Measurements from ENCODE around the gene ARHGAP26. TPM values are rescaled to one million over a fixed set of nuclear protein-coding genes. Genes with fewer than 3 reads are reported as not detected.

The ARHGAP26 gene
- total and polyA plus RNA-seq, 4 donors, result 1.8 to 16.7 (median 4.1) TPM

DNA sequence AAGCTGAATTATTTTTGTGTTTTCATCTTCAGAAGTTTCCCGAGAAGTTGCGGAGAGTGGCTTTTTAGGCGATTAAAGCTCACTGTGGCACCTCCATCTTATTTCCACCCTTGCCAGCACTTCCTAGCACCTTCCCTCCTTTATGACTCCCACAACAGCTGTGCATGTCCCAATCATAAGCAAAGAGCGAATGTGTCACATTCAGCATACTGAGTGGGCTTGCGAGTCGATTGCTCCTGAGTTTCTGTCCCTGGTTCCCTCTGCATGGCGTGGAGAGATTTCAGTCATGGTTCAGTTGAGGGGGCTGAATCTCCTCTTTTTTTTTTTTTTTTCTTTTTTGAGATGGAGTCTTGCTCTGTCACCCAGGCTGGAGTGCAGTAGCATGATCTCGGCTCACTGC lies 144.9 kb downstream of the ARHGAP26 start:
- Histone ChIP-seq H3K9ac (ENCODE audit: low read depth in 1 of 2, low read length in 2 of 2) (no peak overlapping the region), H3K4me1 (ENCODE audit: control insufficient read depth in 4 of 4, insufficient read depth in 4 of 4, low read length in 3 of 4) (peaks cover 0 to 22% (median 15%) of the 10 kb centered on the region in 4 donors), H3K36me3 (ENCODE audit: control insufficient read depth in 4 of 4, insufficient read depth in 3 of 4, low read depth in 1 of 4, low read length in 3 of 4) (peaks cover 0 to 9% (median 2%) of the 10 kb centered on the region in 4 donors), H3K4me3 (ENCODE audit: low read depth in 1 of 3, low read length in 3 of 3) (no peak overlapping the region), H3K27me3 (ENCODE audit: control insufficient read depth in 4 of 4, insufficient read depth in 4 of 4, low read length in 3 of 4) (no peaks in the 10 kb centered on the region), H3K9me3 (ENCODE audit: control insufficient read depth in 4 of 4, low read length in 3 of 4) (no peaks in the 10 kb centered on the region), H3K27ac (ENCODE audit: low read depth in 1 of 2, low read length in 2 of 2) (no peak overlapping the region)
- 98% methylated on average over 8 of the region's 8 CpGs for WGBS
- no peak for DNase-seq (ENCODE audit: low spot score)
- no peak for TF ChIP-seq SP1 (IDR thresholded peaks at IDR 0.05)
- TF ChIP-seq EGR1 (IDR thresholded peaks at IDR 0.05; ENCODE audit: low read depth in 2 of 2), result no peak
- no peak for TF ChIP-seq FOXA1 (IDR thresholded peaks at IDR 0.05)
- TF ChIP-seq, protein P1, sequence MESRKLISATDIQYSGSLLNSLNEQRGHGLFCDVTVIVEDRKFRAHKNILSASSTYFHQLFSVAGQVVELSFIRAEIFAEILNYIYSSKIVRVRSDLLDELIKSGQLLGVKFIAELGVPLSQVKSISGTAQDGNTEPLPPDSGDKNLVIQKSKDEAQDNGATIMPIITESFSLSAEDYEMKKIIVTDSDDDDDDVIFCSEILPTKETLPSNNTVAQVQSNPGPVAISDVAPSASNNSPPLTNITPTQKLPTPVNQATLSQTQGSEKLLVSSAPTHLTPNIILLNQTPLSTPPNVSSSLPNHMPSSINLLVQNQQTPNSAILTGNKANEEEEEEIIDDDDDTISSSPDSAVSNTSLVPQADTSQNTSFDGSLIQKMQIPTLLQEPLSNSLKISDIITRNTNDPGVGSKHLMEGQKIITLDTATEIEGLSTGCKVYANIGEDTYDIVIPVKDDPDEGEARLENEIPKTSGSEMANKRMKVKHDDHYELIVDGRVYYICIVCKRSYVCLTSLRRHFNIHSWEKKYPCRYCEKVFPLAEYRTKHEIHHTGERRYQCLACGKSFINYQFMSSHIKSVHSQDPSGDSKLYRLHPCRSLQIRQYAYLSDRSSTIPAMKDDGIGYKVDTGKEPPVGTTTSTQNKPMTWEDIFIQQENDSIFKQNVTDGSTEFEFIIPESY (IDR thresholded peaks at IDR 0.05), result no peak
- no peak for TF ChIP-seq NR2F2 (IDR thresholded peaks at IDR 0.05)
- TF ChIP-seq, protein P2, sequence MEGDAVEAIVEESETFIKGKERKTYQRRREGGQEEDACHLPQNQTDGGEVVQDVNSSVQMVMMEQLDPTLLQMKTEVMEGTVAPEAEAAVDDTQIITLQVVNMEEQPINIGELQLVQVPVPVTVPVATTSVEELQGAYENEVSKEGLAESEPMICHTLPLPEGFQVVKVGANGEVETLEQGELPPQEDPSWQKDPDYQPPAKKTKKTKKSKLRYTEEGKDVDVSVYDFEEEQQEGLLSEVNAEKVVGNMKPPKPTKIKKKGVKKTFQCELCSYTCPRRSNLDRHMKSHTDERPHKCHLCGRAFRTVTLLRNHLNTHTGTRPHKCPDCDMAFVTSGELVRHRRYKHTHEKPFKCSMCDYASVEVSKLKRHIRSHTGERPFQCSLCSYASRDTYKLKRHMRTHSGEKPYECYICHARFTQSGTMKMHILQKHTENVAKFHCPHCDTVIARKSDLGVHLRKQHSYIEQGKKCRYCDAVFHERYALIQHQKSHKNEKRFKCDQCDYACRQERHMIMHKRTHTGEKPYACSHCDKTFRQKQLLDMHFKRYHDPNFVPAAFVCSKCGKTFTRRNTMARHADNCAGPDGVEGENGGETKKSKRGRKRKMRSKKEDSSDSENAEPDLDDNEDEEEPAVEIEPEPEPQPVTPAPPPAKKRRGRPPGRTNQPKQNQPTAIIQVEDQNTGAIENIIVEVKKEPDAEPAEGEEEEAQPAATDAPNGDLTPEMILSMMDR (IDR thresholded peaks at IDR 0.05; ENCODE audit: low read depth, low read length, missing input control), result no peak
- no peak for TF ChIP-seq YY1 (IDR thresholded peaks at IDR 0.05)
- TF ChIP-seq RAD21 (IDR thresholded peaks at IDR 0.05), result no peak
- TF ChIP-seq, protein P3, sequence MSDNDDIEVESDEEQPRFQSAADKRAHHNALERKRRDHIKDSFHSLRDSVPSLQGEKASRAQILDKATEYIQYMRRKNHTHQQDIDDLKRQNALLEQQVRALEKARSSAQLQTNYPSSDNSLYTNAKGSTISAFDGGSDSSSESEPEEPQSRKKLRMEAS (IDR thresholded peaks at IDR 0.05), result no peak
- no peak for TF ChIP-seq FOXA2 (IDR thresholded peaks at IDR 0.05)
- TF ChIP-seq HNF4A (conservative IDR thresholded peaks at IDR 0.05), result no peak
- no peak for TF ChIP-seq RXRA (IDR thresholded peaks at IDR 0.05)

DNA sequence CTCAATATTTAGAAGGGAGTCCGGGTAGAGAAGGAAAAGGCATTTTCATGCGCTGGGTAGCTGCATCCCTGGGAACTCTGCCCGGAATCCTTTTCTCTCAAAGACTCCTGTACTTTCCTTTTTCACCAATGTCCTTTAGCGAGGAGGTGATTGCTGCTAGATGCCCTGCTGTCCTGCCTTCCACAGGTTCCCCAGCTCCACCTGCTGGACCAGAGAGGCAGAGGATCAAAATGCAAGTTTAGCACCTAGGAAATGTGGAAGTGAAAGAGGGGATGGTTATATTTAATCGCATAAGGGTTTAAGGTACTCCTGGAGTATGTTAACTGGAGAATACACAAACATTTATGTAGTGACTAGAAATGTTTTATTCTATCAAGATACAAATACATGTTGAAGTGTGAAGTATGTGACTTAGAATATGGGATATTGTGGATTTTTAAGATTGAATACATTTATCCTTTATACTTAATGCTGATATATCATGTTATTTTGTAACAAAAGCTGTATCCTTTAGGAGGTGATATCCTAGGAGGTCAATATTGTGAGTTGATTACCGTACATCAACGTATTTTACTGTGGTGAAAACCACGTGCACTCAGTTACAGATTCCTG lies 145.7 kb downstream of the ARHGAP26 start:
- peak; percentile 45 for DNase-seq (ENCODE audit: low spot score)
- no peaks in the 10 kb centered on the region for H3K9me3 ChIP-seq (ENCODE audit: control insufficient read depth in 4 of 4, low read length in 3 of 4)
- H3K4me3 ChIP-seq (ENCODE audit: low read depth in 1 of 3, low read length in 3 of 3), result no peak overlapping the region
- peaks cover 2 to 29% (median 20%) of the 10 kb centered on the region in 4 donors for H3K4me1 ChIP-seq (ENCODE audit: control insufficient read depth in 4 of 4, insufficient read depth in 4 of 4, low read length in 3 of 4)
- H3K36me3 ChIP-seq (ENCODE audit: control insufficient read depth in 4 of 4, insufficient read depth in 3 of 4, low read depth in 1 of 4, low read length in 3 of 4), result peaks cover 0 to 9% (median 2%) of the 10 kb centered on the region in 4 donors
- TF ChIP-seq, protein P2 (IDR thresholded peaks at IDR 0.05; ENCODE audit: low read depth, low read length, missing input control), result peak; percentile 66
- TF ChIP-seq RAD21 (IDR thresholded peaks at IDR 0.05), result peak; percentile 84 to 93
- TF ChIP-seq HNF4A (conservative IDR thresholded peaks at IDR 0.05), result peak; percentile 35 to 50
- TF ChIP-seq, protein P4, sequence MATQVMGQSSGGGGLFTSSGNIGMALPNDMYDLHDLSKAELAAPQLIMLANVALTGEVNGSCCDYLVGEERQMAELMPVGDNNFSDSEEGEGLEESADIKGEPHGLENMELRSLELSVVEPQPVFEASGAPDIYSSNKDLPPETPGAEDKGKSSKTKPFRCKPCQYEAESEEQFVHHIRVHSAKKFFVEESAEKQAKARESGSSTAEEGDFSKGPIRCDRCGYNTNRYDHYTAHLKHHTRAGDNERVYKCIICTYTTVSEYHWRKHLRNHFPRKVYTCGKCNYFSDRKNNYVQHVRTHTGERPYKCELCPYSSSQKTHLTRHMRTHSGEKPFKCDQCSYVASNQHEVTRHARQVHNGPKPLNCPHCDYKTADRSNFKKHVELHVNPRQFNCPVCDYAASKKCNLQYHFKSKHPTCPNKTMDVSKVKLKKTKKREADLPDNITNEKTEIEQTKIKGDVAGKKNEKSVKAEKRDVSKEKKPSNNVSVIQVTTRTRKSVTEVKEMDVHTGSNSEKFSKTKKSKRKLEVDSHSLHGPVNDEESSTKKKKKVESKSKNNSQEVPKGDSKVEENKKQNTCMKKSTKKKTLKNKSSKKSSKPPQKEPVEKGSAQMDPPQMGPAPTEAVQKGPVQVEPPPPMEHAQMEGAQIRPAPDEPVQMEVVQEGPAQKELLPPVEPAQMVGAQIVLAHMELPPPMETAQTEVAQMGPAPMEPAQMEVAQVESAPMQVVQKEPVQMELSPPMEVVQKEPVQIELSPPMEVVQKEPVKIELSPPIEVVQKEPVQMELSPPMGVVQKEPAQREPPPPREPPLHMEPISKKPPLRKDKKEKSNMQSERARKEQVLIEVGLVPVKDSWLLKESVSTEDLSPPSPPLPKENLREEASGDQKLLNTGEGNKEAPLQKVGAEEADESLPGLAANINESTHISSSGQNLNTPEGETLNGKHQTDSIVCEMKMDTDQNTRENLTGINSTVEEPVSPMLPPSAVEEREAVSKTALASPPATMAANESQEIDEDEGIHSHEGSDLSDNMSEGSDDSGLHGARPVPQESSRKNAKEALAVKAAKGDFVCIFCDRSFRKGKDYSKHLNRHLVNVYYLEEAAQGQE (IDR thresholded peaks at IDR 0.05), result no peak
- no peak for TF ChIP-seq NR2F2 (IDR thresholded peaks at IDR 0.05)
- no peak overlapping the region for H3K27ac ChIP-seq (ENCODE audit: low read depth in 1 of 2, low read length in 2 of 2)
- no peaks in the 10 kb centered on the region for H3K27me3 ChIP-seq (ENCODE audit: control insufficient read depth in 4 of 4, insufficient read depth in 4 of 4, low read length in 3 of 4)
- H3K9ac ChIP-seq (ENCODE audit: low read depth in 1 of 2, low read length in 2 of 2), result no peak overlapping the region
- WGBS, result 49% methylated on average over 8 of the region's 8 CpGs

All from liver (tissue), 9 donors.